GM12878 (cell line): ENCODE data around the gene MPP2. TPM values are rescaled to one million over a fixed set of nuclear protein-coding genes. Genes with fewer than 3 reads are reported as not detected.

ENCODE experiments used
- ATAC-seq: fragments of 200-7000 bp; cut with Tn5 transposase; 3 replicates; pipeline ENCODE4 v1.9.1; 2020; ENCODE audit warnings: mild to moderate bottlenecking, moderate library complexity
- BruUV-seq: library from RNA; stranded (reverse); fragments of 400-500 nt; replicated peaks from 2 replicates; lab custom pipeline; 2021; lab: Mats Ljungman, UMichigan
- CTCF ChIA-PET: fragments of 300-600 bp; sonication (Branson Sonifier 250); formaldehyde crosslinking; extraction: SDS; loops from one replicate; lab custom pipeline; 2021; ENCODE audit warnings: inconsistent platforms; lab: Yijun Ruan, JAX
- POLR2A ChIA-PET: fragments of 350-600 bp; formaldehyde crosslinking; extraction: SDS; loops from one replicate; lab custom pipeline; 2021; ENCODE audit warnings: inconsistent platforms; lab: Charles Lee
- RAD21 ChIA-PET: fragments of 300-600 bp; sonication (Branson Sonifier 250); formaldehyde crosslinking; loops from one replicate; lab custom pipeline; 2023; ENCODE audit warnings: antibody characterized with exemption; ENCODE audit not compliant: unreplicated experiment; lab: Charles Lee
- SMC1A ChIA-PET: fragments of 300-600 bp; sonication (Branson Sonifier 250); formaldehyde crosslinking; loops from one replicate; lab custom pipeline; 2023; ENCODE audit not compliant: unreplicated experiment, uncharacterized antibody; lab: Charles Lee
- DNase-seq: peaks from one replicate; pipeline ENCODE4 v3.0.0-alpha.2; 2011; ENCODE audit warnings: low read depth, low spot score
- FAIRE-seq: peaks from 3 replicates; lab custom pipeline; 2011; peaks lifted over from hg19 to GRCh38; lab: Jason Lieb, UNC
- H2AFZ ChIP-seq: 2 replicates; pipeline ENCODE4 v1.6.0; 2011; ENCODE audit warnings: low read depth, low read length, control low read depth; ENCODE audit not compliant: control insufficient read depth
- H3K27ac ChIP-seq: 2 replicates; pipeline ENCODE4 v1.5.1; 2011; ENCODE audit warnings: control low read depth; ENCODE audit not compliant: control insufficient read depth, insufficient read depth
- H3K27me3 ChIP-seq, 2 experiments: replicated peaks in 1 of 2; 2 replicates each; pipeline versions ENCODE4 v1.6.0 to v1.6.1; 2011; ENCODE audit warnings: low read length in 1 of 2; ENCODE audit not compliant: control insufficient read depth in 2 of 2, insufficient read depth in 2 of 2
- H3K36me3 ChIP-seq, 2 experiments: 2 replicates each; pipeline ENCODE4 v1.5.1; 2011; ENCODE audit warnings: low read length in 1 of 2; ENCODE audit not compliant: control insufficient read depth in 2 of 2, insufficient read depth in 2 of 2
- H3K4me1 ChIP-seq: 2 replicates; pipeline ENCODE4 v1.6.1; 2011; ENCODE audit warnings: mild to moderate bottlenecking, low read length, moderate library complexity, mixed read lengths; ENCODE audit not compliant: control insufficient read depth, insufficient read depth
- H3K4me2 ChIP-seq: 2 replicates; pipeline ENCODE4 v1.6.0; 2011; ENCODE audit warnings: control low read depth; ENCODE audit not compliant: control insufficient read depth, insufficient read depth
- H3K4me3 ChIP-seq: fragments of 200-600 bp; sonication (generic); 2 replicates; pipeline ENCODE4 v1.5.1; 2016
- H3K79me2 ChIP-seq: 2 replicates; pipeline ENCODE4 v1.6.0; 2011; ENCODE audit warnings: low read length; ENCODE audit not compliant: control insufficient read depth, insufficient read depth
- H3K9ac ChIP-seq: 2 replicates; pipeline ENCODE4 v1.8.0; 2011; ENCODE audit warnings: low read length, control low read depth, mixed read lengths; ENCODE audit not compliant: control insufficient read depth, insufficient read depth
- H3K9me3 ChIP-seq: replicated peaks from 3 replicates; pipeline ENCODE4 v1.5.1; 2011; ENCODE audit warnings: mild to moderate bottlenecking, low read length; ENCODE audit not compliant: control insufficient read depth, insufficient read depth
- H4K20me1 ChIP-seq: 2 replicates; pipeline ENCODE4 v1.6.0; 2011; ENCODE audit not compliant: control insufficient read depth, insufficient read depth
- BRCA1 ChIP-seq: IDR thresholded peaks from 2 replicates; pipeline ENCODE4 v1.6.1; 2011; ENCODE audit warnings: low read depth, low read length, improper control_type of control experiment
- CBFB ChIP-seq: IDR thresholded peaks from 2 replicates; pipeline ENCODE4 v1.6.1; 2016; ENCODE audit warnings: antibody characterized with exemption, low read depth
- GATAD2B ChIP-seq: fragments of 450-650 bp; conservative IDR thresholded peaks from 2 replicates; pipeline ENCODE4 v1.6.1; 2017; ENCODE audit warnings: low read depth, mild to moderate bottlenecking, moderate library complexity
- RB1 ChIP-seq: fragments of 450-650 bp; formaldehyde crosslinking; IDR thresholded peaks from 2 replicates; pipeline ENCODE4 v1.6.1; 2017; ENCODE audit warnings: mild to moderate bottlenecking, borderline replicate concordance
- RUNX3 ChIP-seq: IDR thresholded peaks from 2 replicates; pipeline ENCODE4 v1.6.1; 2012; ENCODE audit warnings: low read length, inconsistent platforms
- USF1 ChIP-seq: IDR thresholded peaks from 2 replicates; pipeline ENCODE4 v1.6.1; 2011; ENCODE audit warnings: borderline replicate concordance, low read depth, mild to moderate bottlenecking, moderate library complexity, mixed read lengths, low read length; ENCODE audit not compliant: insufficient read depth; ENCODE audit errors: extremely low read length
- ZNF622 ChIP-seq: fragments of 450-650 bp; IDR thresholded peaks from 2 replicates; pipeline ENCODE4 v1.6.1; 2017; ENCODE audit warnings: mild to moderate bottlenecking, inconsistent platforms
- WGBS: methylation state at CpG from one replicate; pipeline ENCODE4 v1.1.6; 2016; ENCODE audit warnings: low lambda C conversion rate; ENCODE audit not compliant: insufficient replicate concordance, insufficient coverage; ENCODE audit errors: missing lambda C conversion rate; 5-methylcytosine and 5-hydroxymethylcytosine counted together
- in situ Hi-C: fragments of 300-500 bp; cut with MboI; formaldehyde crosslinking; loops from 9 replicates; pipeline ENCODE4 v1.14.3; 2018; ENCODE audit warnings: mixed read lengths
- intact Hi-C: fragments of 100-400 bp; cut with micrococcal nuclease; formaldehyde crosslinking; loops from one replicate; pipeline ENCODE4 v1.14.2; 2022; ENCODE audit not compliant: unreplicated experiment
- polyA plus RNA-seq, 11 experiments: library from polyadenylated mRNA; depleted of rRNA in 4 of 11; unstranded in 6 of 11; stranded (reverse) in 5 of 11; fragments of >200 nt; fragmentation: Nextera tagmentation in 4 of 11; fragmentation: Illumina TruSeq in 1 of 11; extraction: Ambion mirVana in 4 of 11; extraction: Trizol in 1 of 11; gene quantifications; 1 replicate in 1 of 11; 2 replicates in 10 of 11; pipeline versions ENCODE4 v1.2.1 to v1.2.3, GENCODE V29; 2011 to 2016; ENCODE audit warnings: inconsistent platforms in 2 of 11, missing spikeins in 2 of 11, low read depth in 1 of 11
- total RNA-seq, 4 experiments: library from RNA; depleted of rRNA in 3 of 4; stranded (reverse); fragments of >200 nt in 3 of 4; fragmentation: Illumina TruSeq in 1 of 4; extraction: Trizol in 1 of 4; gene quantifications; 2 replicates each; pipeline versions ENCODE4 v1.2.1 to v1.2.3, GENCODE V29; 2013 to 2021

The MPP2 gene
- total and polyA plus RNA-seq, 10 of the 15 experiments (the other 5 are each of a cell fraction or from before 2014, with no cell fraction given) = 0.02 to 0.23 (median 0.15) TPM; not detected in 2

GRCh38 chr17:43881758-43882505 lies 25.4 kb downstream of the MPP2 start:
- no peak overlapping the region for H2AFZ ChIP-seq
- no peak overlapping the region for H3K9ac ChIP-seq
- ChIA-PET CTCF (no interaction called here), POLR2A (no interaction called here), RAD21 (no interaction called here), SMC1A (no interaction called here)
- WGBS = 74% methylated on average over 27 of the region's 27 CpGs
- DNase-seq (no peak), FAIRE-seq (no peak), ATAC-seq (no peak)
- H3K36me3 ChIP-seq = no peaks in the 10 kb centered on the region
- BruUV-seq = no TSS peak
- TF ChIP-seq GATAD2B (no peak), ZNF622 (no peak), RB1 (no peak), USF1 (no peak), BRCA1 (no peak), RUNX3 (no peak), CBFB (no peak)
- no peaks in the 10 kb centered on the region for H3K27me3 ChIP-seq
- in situ Hi-C loops = no loop called here
- no peaks in the 10 kb centered on the region for H4K20me1 ChIP-seq
- no peaks in the 10 kb centered on the region for H3K9me3 ChIP-seq
- no peak overlapping the region for H3K4me2 ChIP-seq
- H3K27ac ChIP-seq = no peak overlapping the region
- H3K79me2 ChIP-seq = no peaks in the 10 kb centered on the region
- no peak overlapping the region for H3K4me3 ChIP-seq
- no peaks in the 10 kb centered on the region for H3K4me1 ChIP-seq
- intact Hi-C loops = no loop called here
